ENCODE data around the gene SNX4. TPM values are rescaled to one million over a fixed set of nuclear protein-coding genes. Genes with fewer than 3 reads are reported as not detected.

Gene SNX4
- polyA plus RNA-seq, 1 donor from 2014 or later: 22.2 TPM

- Mint-ChIP-seq H3K9me3 (peaks cover 0 to 9% (median 6%) of the 10 kb centered on the region in 3 donors), H3K27me3 (peaks cover 8% of the 10 kb centered on the region), H3K27ac (no peak overlapping the region), H3K36me3 (peaks cover 6% of the 10 kb centered on the region), H3K4me3 (no peak overlapping the region), H3K4me1 (peaks cover 0 to 4% (median 0%) of the 10 kb centered on the region in 3 donors)
These were observed 118.6 kb downstream of the SNX4 start for GRCh38 chr3:125401402-125401801.

GRCh38 chr3:125398952-125399351, 121.0 kb downstream of the SNX4 start:
- H3K27me3 Mint-ChIP-seq: peaks cover 5% of the 10 kb centered on the region

More at GRCh38 chr3:125398952-125399351, 121.0 kb downstream of the SNX4 start:
- Mint-ChIP-seq H3K27ac (no peak overlapping the region), H3K4me3 (no peak overlapping the region), H3K4me1 (no peaks in the 10 kb centered on the region), H3K36me3 (peaks cover 8% of the 10 kb centered on the region), H3K9me3 (no peaks in the 10 kb centered on the region)

Other genes starting within 250 kb of the SNX4 start
- 54.5 TPM for gene ZNF148, start 144.9 kb downstream of the SNX4 start, polyA plus RNA-seq
- gene OSBPL11, start 75.3 kb upstream of the SNX4 start, polyA plus RNA-seq: 15.3 TPM

Data from IgD-negative memory B cell (primary cell).